ENCODE data around the gene SLCO4A1.

The SLCO4A1 gene

DNA sequence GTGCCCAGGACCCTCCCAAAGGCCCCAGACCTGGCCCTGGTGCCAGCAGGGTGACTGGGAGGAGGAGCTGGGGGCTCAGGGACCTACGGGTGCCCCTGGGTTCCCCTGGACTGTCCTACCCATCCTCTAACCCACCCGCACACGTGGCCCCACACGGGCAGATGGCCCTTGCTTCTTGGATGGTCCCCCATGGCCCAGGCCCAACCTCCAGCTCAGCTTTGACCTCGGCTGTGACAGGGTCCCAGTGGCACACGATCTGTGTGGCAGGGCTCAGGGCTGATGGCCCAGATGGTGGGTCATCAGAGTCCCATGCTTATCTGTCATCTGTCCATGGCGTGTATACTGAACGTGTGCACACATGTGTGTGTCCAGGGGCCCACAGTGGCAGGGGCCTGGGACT, 70.3 kb downstream of the SLCO4A1 start:
- H3K27me3 ChIP-seq (ENCODE audit: control insufficient read depth, low read length), result no peaks in the 10 kb centered on the region
- no peaks in the 10 kb centered on the region for H3K9me2 ChIP-seq (replicated peaks; ENCODE audit: control insufficient read depth, low read length)
- H3K79me2 ChIP-seq (ENCODE audit: control insufficient read depth, low read length), result no peaks in the 10 kb centered on the region
- H3K4me3 ChIP-seq (ENCODE audit: low read length), result no peak overlapping the region
- H3K9me3 ChIP-seq (ENCODE audit: control insufficient read depth, insufficient read depth, low read length), result no peaks in the 10 kb centered on the region
- no peaks in the 10 kb centered on the region for H3K4me1 ChIP-seq (ENCODE audit: control insufficient read depth, low read length)
- H4K20me1 ChIP-seq (ENCODE audit: control insufficient read depth, insufficient read depth, low read depth, low read length), result no peaks in the 10 kb centered on the region
- H3K4me2 ChIP-seq (ENCODE audit: low read length), result no peak overlapping the region
- H3K27ac ChIP-seq (ENCODE audit: low read depth, low read length), result no peak overlapping the region
- no peak for TF ChIP-seq EZH2phosphoT487 (IDR thresholded peaks at IDR 0.05; ENCODE audit: borderline replicate concordance, low read length)
- TF ChIP-seq, protein P1, sequence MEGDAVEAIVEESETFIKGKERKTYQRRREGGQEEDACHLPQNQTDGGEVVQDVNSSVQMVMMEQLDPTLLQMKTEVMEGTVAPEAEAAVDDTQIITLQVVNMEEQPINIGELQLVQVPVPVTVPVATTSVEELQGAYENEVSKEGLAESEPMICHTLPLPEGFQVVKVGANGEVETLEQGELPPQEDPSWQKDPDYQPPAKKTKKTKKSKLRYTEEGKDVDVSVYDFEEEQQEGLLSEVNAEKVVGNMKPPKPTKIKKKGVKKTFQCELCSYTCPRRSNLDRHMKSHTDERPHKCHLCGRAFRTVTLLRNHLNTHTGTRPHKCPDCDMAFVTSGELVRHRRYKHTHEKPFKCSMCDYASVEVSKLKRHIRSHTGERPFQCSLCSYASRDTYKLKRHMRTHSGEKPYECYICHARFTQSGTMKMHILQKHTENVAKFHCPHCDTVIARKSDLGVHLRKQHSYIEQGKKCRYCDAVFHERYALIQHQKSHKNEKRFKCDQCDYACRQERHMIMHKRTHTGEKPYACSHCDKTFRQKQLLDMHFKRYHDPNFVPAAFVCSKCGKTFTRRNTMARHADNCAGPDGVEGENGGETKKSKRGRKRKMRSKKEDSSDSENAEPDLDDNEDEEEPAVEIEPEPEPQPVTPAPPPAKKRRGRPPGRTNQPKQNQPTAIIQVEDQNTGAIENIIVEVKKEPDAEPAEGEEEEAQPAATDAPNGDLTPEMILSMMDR (IDR thresholded peaks at IDR 0.05; ENCODE audit: low read depth, low read length, poor library complexity, severe bottlenecking), result no peak
- no peaks in the 10 kb centered on the region for H3F3A ChIP-seq (ENCODE audit: control insufficient read depth, insufficient read depth)
- no peaks in the 10 kb centered on the region for H3K36me3 ChIP-seq (ENCODE audit: control insufficient read depth, low read length)

DNA sequence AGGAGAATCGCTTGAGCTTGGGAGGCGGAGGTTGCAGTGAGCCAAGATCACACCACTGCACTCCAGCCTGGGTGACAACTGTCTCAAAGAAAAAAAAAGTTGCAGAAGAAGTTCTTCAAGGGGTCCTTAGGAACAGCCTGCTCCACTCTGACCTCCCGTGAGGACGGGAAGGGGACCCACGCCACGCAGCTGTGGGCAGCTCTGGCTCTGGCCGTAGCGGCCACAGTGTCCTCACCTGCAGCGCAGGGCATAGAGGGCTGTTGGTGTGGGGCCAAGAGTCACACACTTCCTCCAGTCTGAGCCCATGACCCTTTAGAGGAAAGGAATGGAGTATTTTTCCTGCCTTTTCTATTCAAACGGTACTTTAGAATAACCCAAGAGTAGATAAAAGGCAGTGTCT, 71.7 kb downstream of the SLCO4A1 start:
- TF ChIP-seq, protein P1 (IDR thresholded peaks at IDR 0.05; ENCODE audit: low read depth, low read length, poor library complexity, severe bottlenecking), result no peak
- no peak for TF ChIP-seq EZH2phosphoT487 (IDR thresholded peaks at IDR 0.05; ENCODE audit: borderline replicate concordance, low read length)

DNA sequence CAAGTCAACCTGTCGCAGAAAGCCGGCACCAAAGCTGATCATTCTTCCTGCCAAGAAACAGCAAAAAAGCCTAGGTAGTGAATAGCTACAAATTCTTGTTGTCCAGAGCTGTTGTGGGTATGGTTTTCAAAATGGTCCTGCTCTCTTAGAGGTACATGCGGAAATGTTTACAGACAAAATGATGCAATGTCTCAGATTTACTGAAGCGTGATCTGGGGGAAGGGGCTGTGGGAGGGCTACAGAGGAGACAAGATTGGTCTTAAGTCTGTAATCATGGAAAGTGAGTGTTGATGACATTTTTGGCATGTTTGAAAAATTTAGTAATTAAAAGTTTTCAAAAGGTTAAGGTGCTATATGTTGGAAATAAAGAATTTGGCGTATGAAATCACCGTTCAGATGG, 72.5 kb downstream of the SLCO4A1 start:
- Histone ChIP-seq H3F3A (ENCODE audit: control insufficient read depth, insufficient read depth) (no peaks in the 10 kb centered on the region), H3K4me1 (ENCODE audit: control insufficient read depth, low read length) (no peaks in the 10 kb centered on the region), H3K9me2 (replicated peaks; ENCODE audit: control insufficient read depth, low read length) (no peaks in the 10 kb centered on the region), H3K9me3 (ENCODE audit: control insufficient read depth, insufficient read depth, low read length) (no peaks in the 10 kb centered on the region), H3K4me2 (ENCODE audit: low read length) (no peak overlapping the region), H3K27ac (ENCODE audit: low read depth, low read length) (no peak overlapping the region), H3K4me3 (ENCODE audit: low read length) (no peak overlapping the region), H4K20me1 (ENCODE audit: control insufficient read depth, insufficient read depth, low read depth, low read length) (no peaks in the 10 kb centered on the region), H3K36me3 (ENCODE audit: control insufficient read depth, low read length) (no peaks in the 10 kb centered on the region), H3K79me2 (ENCODE audit: control insufficient read depth, low read length) (no peaks in the 10 kb centered on the region), H3K27me3 (ENCODE audit: control insufficient read depth, low read length) (no peaks in the 10 kb centered on the region)
- TF ChIP-seq, protein P1 (IDR thresholded peaks at IDR 0.05; ENCODE audit: low read depth, low read length, poor library complexity, severe bottlenecking), result no peak
- TF ChIP-seq EZH2phosphoT487 (IDR thresholded peaks at IDR 0.05; ENCODE audit: borderline replicate concordance, low read length), result no peak

More for the DNA sequence above, 71.7 kb downstream of the SLCO4A1 start:
- H3K27ac ChIP-seq (ENCODE audit: low read depth, low read length), result no peak overlapping the region
- H3K4me1 ChIP-seq (ENCODE audit: control insufficient read depth, low read length), result no peaks in the 10 kb centered on the region
- no peaks in the 10 kb centered on the region for H3K9me3 ChIP-seq (ENCODE audit: control insufficient read depth, insufficient read depth, low read length)
- no peaks in the 10 kb centered on the region for H4K20me1 ChIP-seq (ENCODE audit: control insufficient read depth, insufficient read depth, low read depth, low read length)
- no peaks in the 10 kb centered on the region for H3K79me2 ChIP-seq (ENCODE audit: control insufficient read depth, low read length)
- H3K4me2 ChIP-seq (ENCODE audit: low read length), result no peak overlapping the region
- H3F3A ChIP-seq (ENCODE audit: control insufficient read depth, insufficient read depth), result no peaks in the 10 kb centered on the region
- no peaks in the 10 kb centered on the region for H3K27me3 ChIP-seq (ENCODE audit: control insufficient read depth, low read length)
- no peaks in the 10 kb centered on the region for H3K9me2 ChIP-seq (replicated peaks; ENCODE audit: control insufficient read depth, low read length)
- H3K4me3 ChIP-seq (ENCODE audit: low read length), result no peak overlapping the region
- no peaks in the 10 kb centered on the region for H3K36me3 ChIP-seq (ENCODE audit: control insufficient read depth, low read length)

DNA sequence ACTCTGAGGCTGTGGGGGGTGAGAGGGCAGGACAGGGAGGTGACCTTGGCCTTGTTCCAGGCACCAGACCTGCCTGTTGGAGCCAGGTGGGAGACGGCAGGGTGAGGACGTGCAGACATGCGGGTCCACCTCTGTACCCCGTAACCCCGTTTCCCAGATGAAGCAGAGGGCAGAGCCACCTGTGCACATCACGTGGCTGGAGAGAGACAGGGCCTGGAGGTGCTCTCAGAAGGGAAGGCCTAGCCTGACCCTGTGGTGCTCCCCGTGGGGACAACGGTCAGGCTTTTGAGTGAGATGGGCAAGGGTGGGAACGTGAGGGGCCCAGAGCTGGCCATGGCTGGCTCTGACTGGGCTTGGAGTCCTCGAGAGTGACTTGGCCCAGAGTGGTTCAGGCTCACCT, 72.9 kb downstream of the SLCO4A1 start:
- Histone ChIP-seq H3K4me1 (ENCODE audit: control insufficient read depth, low read length) (no peaks in the 10 kb centered on the region), H3K4me2 (ENCODE audit: low read length) (no peak overlapping the region), H3K9me3 (ENCODE audit: control insufficient read depth, insufficient read depth, low read length) (no peaks in the 10 kb centered on the region), H3F3A (ENCODE audit: control insufficient read depth, insufficient read depth) (no peaks in the 10 kb centered on the region), H3K36me3 (ENCODE audit: control insufficient read depth, low read length) (no peaks in the 10 kb centered on the region), H3K27ac (ENCODE audit: low read depth, low read length) (no peak overlapping the region), H3K79me2 (ENCODE audit: control insufficient read depth, low read length) (no peaks in the 10 kb centered on the region), H4K20me1 (ENCODE audit: control insufficient read depth, insufficient read depth, low read depth, low read length) (no peaks in the 10 kb centered on the region), H3K27me3 (ENCODE audit: control insufficient read depth, low read length) (no peaks in the 10 kb centered on the region), H3K4me3 (ENCODE audit: low read length) (no peak overlapping the region), H3K9me2 (replicated peaks; ENCODE audit: control insufficient read depth, low read length) (no peaks in the 10 kb centered on the region)
- TF ChIP-seq EZH2phosphoT487 (IDR thresholded peaks at IDR 0.05; ENCODE audit: borderline replicate concordance, low read length), result no peak
- TF ChIP-seq, protein P1 (IDR thresholded peaks at IDR 0.05; ENCODE audit: low read depth, low read length, poor library complexity, severe bottlenecking), result no peak

Data from DOHH2 (cell line).